Left ventricle myocardium inferior (tissue), 1 donor: ENCODE measurements around the gene DNAJB8. TPM values are rescaled to one million over a fixed set of nuclear protein-coding genes. Genes with fewer than 3 reads are reported as not detected.

Experiments
- DNase-seq: peaks from one replicate; pipeline ENCODE4 v3.0.0-alpha.2; 2020
- H3K27ac ChIP-seq: fragments of 200-600 bp; replicated peaks from 2 replicates; pipeline ENCODE4 v1.8.0; 2021
- H3K27me3 ChIP-seq: fragments of 200-600 bp; 2 replicates; pipeline ENCODE4 v1.8.0; 2021; ENCODE audit warnings: low read depth
- H3K36me3 ChIP-seq: fragments of 200-600 bp; 2 replicates; pipeline ENCODE4 v1.8.0; 2021
- H3K4me1 ChIP-seq: fragments of 200-600 bp; 2 replicates; pipeline ENCODE4 v1.8.0; 2021
- H3K4me3 ChIP-seq: fragments of 200-600 bp; 2 replicates; pipeline ENCODE4 v1.8.0; 2021; ENCODE audit warnings: mild to moderate bottlenecking, moderate library complexity
- H3K9me3 ChIP-seq: fragments of 200-600 bp; replicated peaks from 2 replicates; pipeline ENCODE4 v1.8.0; 2021
- CTCF ChIP-seq: fragments of 200-600 bp; IDR thresholded peaks from 2 replicates; pipeline ENCODE4 v1.8.0; 2021; ENCODE audit warnings: antibody characterized with exemption, mild to moderate bottlenecking, borderline replicate concordance
- intact Hi-C: fragments of 100-400 bp; cut with micrococcal nuclease; formaldehyde crosslinking; loops from one replicate; pipeline ENCODE4 v1.11.0; 2022
- total RNA-seq: library from RNA; stranded (reverse); fragmentation: NEBNext Ultra II Directional; extraction: Animal tissue kit (Norgen Biotek cat#: 25700); gene quantifications from one replicate; pipeline ENCODE4 v1.2.1, GENCODE V29; 2021
- donor health status: DM: no; HTN: yes; CAD: no; lungs with severe emphysema.

Gene DNAJB8
- total RNA-seq, 1 donor from 2014 or later: not detected

DNA sequence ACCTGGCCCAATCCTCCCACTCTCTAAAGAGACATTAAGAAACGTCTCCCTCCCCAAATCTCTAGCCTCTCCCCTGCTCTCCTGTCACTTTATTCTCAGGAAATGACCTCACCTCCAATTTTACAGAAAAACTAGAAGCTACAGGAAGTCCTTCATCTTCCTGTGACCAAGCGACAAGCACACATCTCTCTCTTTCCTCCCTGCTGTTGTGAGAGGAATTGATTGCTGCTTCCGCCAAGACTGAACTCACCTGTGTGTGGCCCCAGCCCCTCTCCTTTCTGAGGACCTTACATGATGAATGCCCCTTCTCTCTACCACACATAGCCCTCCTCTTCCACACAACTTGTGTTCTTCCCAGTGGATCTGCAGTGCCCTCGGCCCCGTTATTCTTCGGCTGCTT is 18.2 kb downstream of the DNAJB8 start:
- Histone ChIP-seq H3K27me3 (peaks cover 12% of the 10 kb centered on the region), H3K4me3 (no peak overlapping the region), H3K9me3 (no peaks in the 10 kb centered on the region), H3K27ac (no peak overlapping the region), H3K36me3 (no peaks in the 10 kb centered on the region), H3K4me1 (no peaks in the 10 kb centered on the region)
- DNase-seq: no peak
- intact Hi-C loops: no loop called here
- TF ChIP-seq CTCF: no peak

GRCh38 chr3:128447561-128448013 is 19.1 kb downstream of the DNAJB8 start:
- DNase-seq: no peak
- no peaks in the 10 kb centered on the region for H3K4me1 ChIP-seq
- TF ChIP-seq CTCF: no peak
- intact Hi-C loops: no loop called here
- no peaks in the 10 kb centered on the region for H3K36me3 ChIP-seq
- H3K27me3 ChIP-seq: peaks cover 9% of the 10 kb centered on the region
- H3K27ac ChIP-seq: no peak overlapping the region
- H3K4me3 ChIP-seq: no peak overlapping the region
- no peaks in the 10 kb centered on the region for H3K9me3 ChIP-seq

GRCh38 chr3:128446821-128447220 is 19.9 kb downstream of the DNAJB8 start:
- Histone ChIP-seq H3K36me3 (no peaks in the 10 kb centered on the region), H3K4me1 (no peaks in the 10 kb centered on the region), H3K9me3 (no peaks in the 10 kb centered on the region), H3K27me3 (peaks cover 11% of the 10 kb centered on the region), H3K27ac (no peak overlapping the region), H3K4me3 (no peak overlapping the region)
- no peak for TF ChIP-seq CTCF
- no peak for DNase-seq
- intact Hi-C loops: no loop called here

- Histone ChIP-seq H3K4me3 (no peak overlapping the region), H3K4me1 (no peaks in the 10 kb centered on the region), H3K9me3 (no peaks in the 10 kb centered on the region), H3K36me3 (no peaks in the 10 kb centered on the region), H3K27ac (no peak overlapping the region), H3K27me3 (peaks cover 18% of the 10 kb centered on the region)
- intact Hi-C loops: no loop called here
- DNase-seq: no peak
- no peak for TF ChIP-seq CTCF
These were observed 21.3 kb downstream of the DNAJB8 start for GRCh38 chr3:128445357-128445756.

GRCh38 chr3:128443771-128444170 is 22.9 kb downstream of the DNAJB8 start:
- no peak for TF ChIP-seq CTCF
- Histone ChIP-seq H3K4me3 (no peak overlapping the region), H3K36me3 (no peaks in the 10 kb centered on the region), H3K27me3 (peaks cover 28% of the 10 kb centered on the region), H3K27ac (no peak overlapping the region), H3K9me3 (no peaks in the 10 kb centered on the region), H3K4me1 (no peaks in the 10 kb centered on the region)
- intact Hi-C loops: no loop called here
- DNase-seq: no peak

DNA sequence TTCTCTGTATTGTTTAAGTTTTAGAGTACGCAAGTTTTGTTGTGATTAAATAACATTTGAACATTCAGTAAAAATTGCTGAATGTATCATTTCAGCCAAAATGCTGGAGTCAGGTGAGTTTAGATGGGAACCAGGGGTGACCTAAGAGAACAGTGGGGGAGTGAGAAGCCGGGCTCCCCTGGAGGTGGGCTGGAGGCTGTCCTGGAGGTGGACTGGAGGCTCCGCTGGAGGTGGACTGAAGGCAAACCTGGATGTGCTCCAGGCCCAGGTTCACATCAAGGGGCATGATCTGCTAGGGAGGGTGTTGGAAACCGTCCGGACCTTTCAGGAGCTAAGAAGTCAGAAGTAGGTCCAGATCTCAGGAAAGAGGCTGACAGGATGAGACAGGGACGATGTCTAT is 23.7 kb downstream of the DNAJB8 start:
- TF ChIP-seq CTCF: no peak
- no peak overlapping the region for H3K27ac ChIP-seq
- H3K27me3 ChIP-seq: peaks cover 37% of the 10 kb centered on the region
- H3K4me1 ChIP-seq: no peaks in the 10 kb centered on the region
- intact Hi-C loops: no loop called here
- no peaks in the 10 kb centered on the region for H3K9me3 ChIP-seq
- H3K36me3 ChIP-seq: no peaks in the 10 kb centered on the region
- DNase-seq: no peak
- H3K4me3 ChIP-seq: no peak overlapping the region
